HG03097 (cell line): ENCODE data around the gene PRKCZ.

Experiments used
- ATAC-seq: cut with Tn5 transposase; IDR thresholded peaks from one replicate; pipeline ENCODE4 v1.9.1; 2021; ENCODE audit not compliant: unreplicated experiment, low FRiP score

PRKCZ gene

GRCh38 chr1:2233997-2234761 is 184.0 kb downstream of the PRKCZ start:
- no peak for ATAC-seq

- no peak for ATAC-seq
Measured at GRCh38 chr1:2234762-2235113, 184.5 kb downstream of the PRKCZ start.
